IMR-90 (cell line): ENCODE measurements around the gene MEIS1. TPM values are rescaled to one million over a fixed set of nuclear protein-coding genes. Genes with fewer than 3 reads are reported as not detected.

Experiments
- ATAC-seq: fragments of 200-7000 bp; cut with Tn5 transposase; 2 replicates; pipeline ENCODE4 v1.9.1; 2020; ENCODE audit warnings: low read depth, mild to moderate bottlenecking, moderate library complexity
- BruUV-seq: library from RNA; stranded (reverse); fragments of 400-500 nt; replicated peaks from 2 replicates; lab custom pipeline; 2021; lab: Mats Ljungman, UMichigan
- CTCF ChIA-PET: fragments of 300-600 bp; formaldehyde crosslinking; extraction: SDS; loops from one replicate; lab custom pipeline; 2021; ENCODE audit warnings: antibody characterized with exemption; lab: Yijun Ruan, JAX
- POLR2A ChIA-PET: fragments of 300-600 bp; sonication (Branson Sonifier 250); formaldehyde crosslinking; loops from one replicate; lab custom pipeline; 2022; ENCODE audit warnings: antibody characterized with exemption; ENCODE audit not compliant: unreplicated experiment; lab: Charles Lee
- DNase-seq: peaks from one replicate; pipeline ENCODE4 v3.0.0; 2013
- H2AFZ ChIP-seq: replicated peaks from 2 replicates; pipeline ENCODE3; 2013; ENCODE audit warnings: low read length, mild to moderate bottlenecking; ENCODE audit not compliant: poor library complexity
- H2AK5ac ChIP-seq: 2 replicates; pipeline ENCODE4 v1.6.1; 2013; ENCODE audit warnings: low read depth, low read length, inconsistent platforms
- H2AK9ac ChIP-seq: replicated peaks from 2 replicates; pipeline ENCODE3; 2013; ENCODE audit warnings: mild to moderate bottlenecking, low read depth, low read length, moderate library complexity; ENCODE audit not compliant: poor library complexity
- H2BK120ac ChIP-seq: 2 replicates; pipeline ENCODE4 v1.6.1; 2013; ENCODE audit warnings: low read depth, low read length, inconsistent platforms
- H2BK15ac ChIP-seq: 3 replicates; pipeline ENCODE4 v1.6.1; 2013; ENCODE audit warnings: low read depth, low read length, inconsistent platforms
- H2BK20ac ChIP-seq: 2 replicates; pipeline ENCODE4 v1.6.1; 2013; ENCODE audit warnings: low read depth, mild to moderate bottlenecking, inconsistent platforms, low read length, moderate library complexity
- H2BK5ac ChIP-seq: 2 replicates; pipeline ENCODE4 v1.6.1; 2013; ENCODE audit warnings: mild to moderate bottlenecking, low read depth, low read length, inconsistent platforms; ENCODE audit not compliant: poor library complexity, severe bottlenecking
- H3K14ac ChIP-seq: replicated peaks from 2 replicates; pipeline ENCODE4 v1.6.1; 2013; ENCODE audit warnings: low read depth, low read length, inconsistent platforms
- H3K18ac ChIP-seq: 2 replicates; pipeline ENCODE4 v1.6.1; 2013; ENCODE audit warnings: low read depth, low read length, control low read depth
- H3K23ac ChIP-seq: 2 replicates; pipeline ENCODE4 v1.6.1; 2013; ENCODE audit warnings: low read depth, low read length, inconsistent platforms
- H3K27ac ChIP-seq: 2 replicates; pipeline ENCODE4 v1.5.1; 2013; ENCODE audit warnings: mild to moderate bottlenecking, control low read depth, low read length; ENCODE audit not compliant: insufficient read depth
- H3K27me3 ChIP-seq: 2 replicates; pipeline ENCODE4 v1.6.1; 2013; ENCODE audit warnings: low read length; ENCODE audit not compliant: control insufficient read depth, insufficient read depth
- H3K36me3 ChIP-seq: 2 replicates; pipeline ENCODE4 v1.6.1; 2013; ENCODE audit warnings: low read length, mixed read lengths; ENCODE audit not compliant: control insufficient read depth, insufficient read depth
- H3K4ac ChIP-seq: 2 replicates; pipeline ENCODE4 v1.6.1; 2013; ENCODE audit warnings: low read depth, low read length, inconsistent platforms
- H3K4me1 ChIP-seq: 2 replicates; pipeline ENCODE4 v1.6.1; 2013; ENCODE audit warnings: low read length, mixed read lengths; ENCODE audit not compliant: control insufficient read depth, insufficient read depth
- H3K4me2 ChIP-seq: 2 replicates; pipeline ENCODE4 v1.6.1; 2013; ENCODE audit warnings: low read depth, mild to moderate bottlenecking, control low read depth, low read length, moderate library complexity
- H3K4me3 ChIP-seq: 2 replicates; pipeline ENCODE4 v1.5.1; 2013; ENCODE audit warnings: low read depth, mild to moderate bottlenecking, control low read depth, low read length, moderate library complexity; ENCODE audit not compliant: insufficient read depth
- H3K56ac ChIP-seq: 2 replicates; pipeline ENCODE4 v1.6.1; 2013; ENCODE audit warnings: low read length, inconsistent platforms; ENCODE audit not compliant: insufficient read depth; ENCODE audit errors: extremely low read depth
- H3K79me1 ChIP-seq, 2 experiments: 2 replicates each; pipeline ENCODE4 v1.6.1; 2013; ENCODE audit warnings: low read length in 2 of 2, inconsistent platforms in 1 of 2, low read depth in 1 of 2
- H3K9ac ChIP-seq: 2 replicates; pipeline ENCODE4 v1.6.1; 2013; ENCODE audit warnings: low read depth, low read length, control low read depth
- H3K9me1 ChIP-seq: 2 replicates; pipeline ENCODE4 v1.6.1; 2013; ENCODE audit warnings: low read length, inconsistent platforms; ENCODE audit not compliant: insufficient read depth
- H3K9me3 ChIP-seq: 2 replicates; pipeline ENCODE4 v1.6.1; 2013; ENCODE audit warnings: low read length; ENCODE audit not compliant: control insufficient read depth, insufficient read depth
- H4K20me1 ChIP-seq: 2 replicates; pipeline ENCODE4 v1.6.1; 2013; ENCODE audit warnings: low read length, inconsistent platforms; ENCODE audit not compliant: insufficient read depth
- H4K5ac ChIP-seq: 2 replicates; pipeline ENCODE4 v1.6.1; 2013; ENCODE audit warnings: mild to moderate bottlenecking, low read depth, low read length, control low read depth
- H4K8ac ChIP-seq, 2 experiments: 2 replicates each; pipeline ENCODE4 v1.6.1; 2013; ENCODE audit warnings: low read depth in 2 of 2, low read length in 2 of 2, control low read depth in 1 of 2, inconsistent platforms in 1 of 2
- H4K91ac ChIP-seq: 2 replicates; pipeline ENCODE4 v1.6.1; 2013; ENCODE audit warnings: low read depth, low read length, inconsistent platforms; ENCODE audit not compliant: insufficient read depth
- BHLHE40 ChIP-seq: fragments of 150-350 bp; IDR thresholded peaks from 2 replicates; pipeline ENCODE4 v1.6.1; 2016; ENCODE audit warnings: mild to moderate bottlenecking, low read depth, low read length
- CEBPB ChIP-seq: IDR thresholded peaks from 2 replicates; pipeline ENCODE4 v1.6.1; 2012; ENCODE audit warnings: low read depth, low read length, improper control_type of control experiment
- CHD1 ChIP-seq: IDR thresholded peaks from 2 replicates; pipeline ENCODE4 v1.6.1; 2012; ENCODE audit warnings: low read depth, low read length, improper control_type of control experiment
- FOS ChIP-seq: fragments of 150-350 bp; IDR thresholded peaks from 2 replicates; pipeline ENCODE4 v1.6.1; 2016; ENCODE audit warnings: low read depth, low read length
- MAFK ChIP-seq: IDR thresholded peaks from 2 replicates; pipeline ENCODE4 v1.6.1; 2012; ENCODE audit warnings: low read depth, low read length, improper control_type of control experiment
- MAZ ChIP-seq: IDR thresholded peaks from 2 replicates; pipeline ENCODE4 v1.6.1; 2012; ENCODE audit warnings: low read depth, mild to moderate bottlenecking, low read length, improper control_type of control experiment, moderate library complexity, borderline replicate concordance
- MXI1 ChIP-seq: IDR thresholded peaks from 2 replicates; pipeline ENCODE4 v1.6.1; 2012; ENCODE audit warnings: low read depth, mild to moderate bottlenecking, low read length, moderate library complexity, borderline replicate concordance
- NFE2L2 ChIP-seq: fragments of 150-350 bp; IDR thresholded peaks from 2 replicates; pipeline ENCODE4 v1.6.1; 2016; ENCODE audit warnings: low read depth, mild to moderate bottlenecking, low read length
- POLR2A ChIP-seq: IDR thresholded peaks from 2 replicates; pipeline ENCODE4 v1.6.1; 2012; ENCODE audit warnings: mild to moderate bottlenecking, low read depth, low read length
- RAD21 ChIP-seq: IDR thresholded peaks from 2 replicates; pipeline ENCODE4 v1.6.1; 2012; ENCODE audit warnings: low read length, improper control_type of control experiment
- RCOR1 ChIP-seq: IDR thresholded peaks from 2 replicates; pipeline ENCODE4 v1.6.1; 2012; ENCODE audit warnings: mild to moderate bottlenecking, low read length, improper control_type of control experiment; ENCODE audit not compliant: insufficient replicate concordance
- RFX5 ChIP-seq: IDR thresholded peaks from 2 replicates; pipeline ENCODE4 v1.8.0; 2012; ENCODE audit warnings: low read depth, mild to moderate bottlenecking, low read length, moderate library complexity
- SMC3 ChIP-seq: fragments of 150-350 bp; IDR thresholded peaks from 2 replicates; pipeline ENCODE4 v1.6.1; 2016; ENCODE audit warnings: low read depth, mild to moderate bottlenecking, antibody characterized with exemption, low read length, moderate library complexity
- WGBS, 2 experiments: methylation state at CpG; one replicate each; pipeline versions ENCODE4 v1.1.5 to v1.1.7; 2013; ENCODE audit warnings: missing lambda C conversion rate in 2 of 2; ENCODE audit not compliant: insufficient read length in 1 of 2; ENCODE audit errors: extremely low coverage in 2 of 2; 5-methylcytosine and 5-hydroxymethylcytosine counted together
- dilution Hi-C: fragments of 300-500 bp; cut with HindIII; formaldehyde crosslinking; loops from one replicate; pipeline ENCODE4 v1.14.3; 2018; ENCODE audit warnings: low sequenced_read_pairs; ENCODE audit not compliant: unreplicated experiment
- in situ Hi-C: fragments of 300-500 bp; cut with MboI; formaldehyde crosslinking; loops from 3 replicates; pipeline ENCODE4 v1.14.3; 2019; ENCODE audit warnings: low sequenced_read_pairs, inconsistent platforms, mixed read lengths
- intact Hi-C: fragments of 100-400 bp; cut with micrococcal nuclease; formaldehyde crosslinking; loops from 2 replicates; pipeline ENCODE4 v1.10.0; 2022
- polyA plus RNA-seq, 3 experiments: library from polyadenylated mRNA; depleted of rRNA; stranded (reverse); fragments of >200 nt; gene quantifications; 2 replicates each; pipeline ENCODE4 v1.2.3, GENCODE V29; 2012; ENCODE audit warnings: low replicate concordance in 1 of 3
- total RNA-seq: library from RNA; depleted of rRNA; stranded (reverse); fragments of >200 nt; gene quantifications from 2 replicates; pipeline ENCODE4 v1.2.3, GENCODE V29; 2012
- TF ChIP-seq, protein P1 (sequence below): fragments of 150-350 bp; IDR thresholded peaks from 2 replicates; pipeline ENCODE4 v1.6.1; 2016; ENCODE audit warnings: low read depth, mild to moderate bottlenecking, low read length, moderate library complexity, borderline replicate concordance
- TF ChIP-seq, protein P2 (sequence below): conservative IDR thresholded peaks from 2 replicates; pipeline ENCODE4 v1.5.1; 2012; ENCODE audit warnings: mild to moderate bottlenecking, low read depth, low read length, improper control_type of control experiment
- TF ChIP-seq, protein P3 (sequence below): fragments of 150-350 bp; IDR thresholded peaks from 2 replicates; pipeline ENCODE4 v1.6.1; 2017; ENCODE audit warnings: mild to moderate bottlenecking, antibody characterized with exemption, low read length, low read depth

Gene MEIS1
- total and polyA plus RNA-seq, 2 of the 4 experiments (the other 2 are of a cell fraction): 54.4 to 157 TPM

DNA sequence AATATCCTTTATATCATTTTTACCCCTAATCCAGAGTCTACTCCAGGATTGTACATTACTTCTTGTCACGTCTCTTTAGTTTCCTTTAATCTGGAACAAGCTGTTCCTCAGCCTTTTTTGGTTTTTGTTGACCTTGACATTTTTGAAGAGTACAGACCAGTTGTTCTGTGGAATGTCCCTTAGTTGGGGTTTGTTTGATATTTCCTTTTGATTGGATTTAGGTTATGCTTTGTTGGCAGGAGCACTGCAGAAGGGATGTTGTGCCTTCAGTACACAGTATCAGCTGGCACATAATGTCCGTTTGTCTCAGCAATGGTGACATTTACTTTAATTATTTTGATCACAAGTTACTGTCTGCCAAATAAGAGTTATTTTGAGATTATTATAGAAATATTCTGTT lies 160.6 kb downstream of the MEIS1 start:
- no peaks in the 10 kb centered on the region for H3K4me1 ChIP-seq
- no peak overlapping the region for H2AFZ ChIP-seq
- H3K4ac ChIP-seq: peak overlapping the region; percentile 64
- H4K8ac ChIP-seq: no peak overlapping the region
- ATAC-seq (no peak), DNase-seq (no peak)
- ChIA-PET CTCF (no interaction called here), POLR2A (no interaction called here)
- H3K4me2 ChIP-seq: no peak overlapping the region
- 0 out of 2 replicates have a peak overlapping the region, but pooled peaks have one; percentile 63 for H3K14ac ChIP-seq
- no peaks in the 10 kb centered on the region for H4K20me1 ChIP-seq
- H2AK9ac ChIP-seq: no peak overlapping the region
- H3K9ac ChIP-seq: no peak overlapping the region
- H3K23ac ChIP-seq: no peak overlapping the region
- no peaks in the 10 kb centered on the region for H3K27me3 ChIP-seq
- dilution Hi-C loops: no loop called here
- TF ChIP-seq MAZ (no peak), CHD1 (no peak), NFE2L2 (no peak), CEBPB (no peak), POLR2A (no peak), RAD21 (no peak), MXI1 (no peak), RFX5 (no peak), FOS (no peak), RCOR1 (no peak), SMC3 (no peak), MAFK (no peak), BHLHE40 (no peak)
- TF ChIP-seq, protein P1, sequence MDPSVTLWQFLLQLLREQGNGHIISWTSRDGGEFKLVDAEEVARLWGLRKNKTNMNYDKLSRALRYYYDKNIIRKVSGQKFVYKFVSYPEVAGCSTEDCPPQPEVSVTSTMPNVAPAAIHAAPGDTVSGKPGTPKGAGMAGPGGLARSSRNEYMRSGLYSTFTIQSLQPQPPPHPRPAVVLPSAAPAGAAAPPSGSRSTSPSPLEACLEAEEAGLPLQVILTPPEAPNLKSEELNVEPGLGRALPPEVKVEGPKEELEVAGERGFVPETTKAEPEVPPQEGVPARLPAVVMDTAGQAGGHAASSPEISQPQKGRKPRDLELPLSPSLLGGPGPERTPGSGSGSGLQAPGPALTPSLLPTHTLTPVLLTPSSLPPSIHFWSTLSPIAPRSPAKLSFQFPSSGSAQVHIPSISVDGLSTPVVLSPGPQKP: no peak
- TF ChIP-seq, protein P2, sequence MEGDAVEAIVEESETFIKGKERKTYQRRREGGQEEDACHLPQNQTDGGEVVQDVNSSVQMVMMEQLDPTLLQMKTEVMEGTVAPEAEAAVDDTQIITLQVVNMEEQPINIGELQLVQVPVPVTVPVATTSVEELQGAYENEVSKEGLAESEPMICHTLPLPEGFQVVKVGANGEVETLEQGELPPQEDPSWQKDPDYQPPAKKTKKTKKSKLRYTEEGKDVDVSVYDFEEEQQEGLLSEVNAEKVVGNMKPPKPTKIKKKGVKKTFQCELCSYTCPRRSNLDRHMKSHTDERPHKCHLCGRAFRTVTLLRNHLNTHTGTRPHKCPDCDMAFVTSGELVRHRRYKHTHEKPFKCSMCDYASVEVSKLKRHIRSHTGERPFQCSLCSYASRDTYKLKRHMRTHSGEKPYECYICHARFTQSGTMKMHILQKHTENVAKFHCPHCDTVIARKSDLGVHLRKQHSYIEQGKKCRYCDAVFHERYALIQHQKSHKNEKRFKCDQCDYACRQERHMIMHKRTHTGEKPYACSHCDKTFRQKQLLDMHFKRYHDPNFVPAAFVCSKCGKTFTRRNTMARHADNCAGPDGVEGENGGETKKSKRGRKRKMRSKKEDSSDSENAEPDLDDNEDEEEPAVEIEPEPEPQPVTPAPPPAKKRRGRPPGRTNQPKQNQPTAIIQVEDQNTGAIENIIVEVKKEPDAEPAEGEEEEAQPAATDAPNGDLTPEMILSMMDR: no peak
- TF ChIP-seq, protein P3, sequence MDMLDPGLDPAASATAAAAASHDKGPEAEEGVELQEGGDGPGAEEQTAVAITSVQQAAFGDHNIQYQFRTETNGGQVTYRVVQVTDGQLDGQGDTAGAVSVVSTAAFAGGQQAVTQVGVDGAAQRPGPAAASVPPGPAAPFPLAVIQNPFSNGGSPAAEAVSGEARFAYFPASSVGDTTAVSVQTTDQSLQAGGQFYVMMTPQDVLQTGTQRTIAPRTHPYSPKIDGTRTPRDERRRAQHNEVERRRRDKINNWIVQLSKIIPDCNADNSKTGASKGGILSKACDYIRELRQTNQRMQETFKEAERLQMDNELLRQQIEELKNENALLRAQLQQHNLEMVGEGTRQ: no peak
- no peaks in the 10 kb centered on the region for H3K9me3 ChIP-seq
- no peaks in the 10 kb centered on the region for H3K36me3 ChIP-seq
- H2BK120ac ChIP-seq: no peak overlapping the region
- no peak overlapping the region for H4K91ac ChIP-seq
- intact Hi-C loops: no loop called here
- no TSS peak for BruUV-seq
- no peak overlapping the region for H3K27ac ChIP-seq
- H2BK20ac ChIP-seq: no peak overlapping the region
- H3K9me1 ChIP-seq: no peaks in the 10 kb centered on the region; the same call in 1 of the 2 replicates
- no CpG with 5 or more reads among the region's 2 CpGs for WGBS, 2 experiments
- in situ Hi-C loops: loop anchor here (25.0 kb wide), 3 partner anchors 867 to 1442 kb away; no protein-coding TSS in a partner anchor
- no peak overlapping the region for H2BK5ac ChIP-seq
- peak overlapping the region; percentile 43; the same call in 1 of the 2 replicates for H2AK5ac ChIP-seq
- H2BK15ac ChIP-seq: 0 out of 3 replicates have a peak overlapping the region, but pooled peaks have one; percentile 32
- H4K5ac ChIP-seq: no peak overlapping the region
- H3K18ac ChIP-seq: no peak overlapping the region
- H3K56ac ChIP-seq: no peak overlapping the region
- H3K4me3 ChIP-seq: no peak overlapping the region
- H3K79me1 ChIP-seq: no peaks in the 10 kb centered on the region
